GM18867 (cell line): ENCODE results near the gene KRTAP3-3.
"Not testable (repeated sequence)": the region's sequence is repeated elsewhere in the genome, so short reads cannot be mapped to it uniquely, and the experiment has no call there.

Experiments used
- ATAC-seq: cut with Tn5 transposase; IDR thresholded peaks from one replicate; pipeline ENCODE4 v1.9.1; 2021; ENCODE audit warnings: mild to moderate bottlenecking, moderate library complexity; ENCODE audit not compliant: unreplicated experiment

KRTAP3-3 gene

GRCh38 chr17:40993839-40994238 is at the start of gene KRTAP3-3:
Gene KRTAP3-3 (minus strand): TSS chr17:40994164. CDS start chr17:40994097, 67 bp downstream.
- ATAC-seq = no peak

- ATAC-seq = no peak
These were observed 49.0 kb upstream of the KRTAP3-3 start for GRCh38 chr17:41042953-41043352.

GRCh38 chr17:41040783-41041571 is 47.0 kb upstream of the KRTAP3-3 start, which contains the start of gene KRTAP1-1:
Gene KRTAP1-1 (minus strand): TSS chr17:41041450. CDS start chr17:41041397, 53 bp downstream.
- ATAC-seq = not testable (repeated sequence)

GRCh38 chr17:41037853-41038350 is 43.9 kb upstream of the KRTAP3-3 start:
- ATAC-seq = no peak

GRCh38 chr17:41034346-41034935 is 40.5 kb upstream of the KRTAP3-3 start, which contains the start of gene KRTAP1-3:
Gene KRTAP1-3 (minus strand): TSS chr17:41034874. CDS start chr17:41034821, 53 bp downstream.
- ATAC-seq = not testable (repeated sequence)

GRCh38 chr17:41029633-41030245 is 35.8 kb upstream of the KRTAP3-3 start, which contains the start of gene KRTAP1-4:
Gene KRTAP1-4 (minus strand): TSS chr17:41030195. CDS start chr17:41030078, 117 bp downstream.
- no peak for ATAC-seq

- no peak for ATAC-seq
These were observed 32.9 kb upstream of the KRTAP3-3 start, which contains the start of gene KRTAP1-5 for GRCh38 chr17:41026715-41027471. Gene KRTAP1-5 (minus strand): TSS chr17:41027208. CDS start chr17:41027155, 53 bp downstream.

GRCh38 chr17:41024697-41025096 is 30.7 kb upstream of the KRTAP3-3 start:
- ATAC-seq = no peak

- ATAC-seq = no peak
These were observed 26.4 kb upstream of the KRTAP3-3 start for GRCh38 chr17:41020336-41020735.

GRCh38 chr17:41019415-41019814 is 25.5 kb upstream of the KRTAP3-3 start:
- ATAC-seq = no peak

- ATAC-seq = no peak
These were observed 24.6 kb upstream of the KRTAP3-3 start for GRCh38 chr17:41018541-41018940.

- ATAC-seq = no peak
These were observed 22.7 kb upstream of the KRTAP3-3 start for GRCh38 chr17:41016578-41017215.

GRCh38 chr17:41015454-41015853 is 21.5 kb upstream of the KRTAP3-3 start:
- ATAC-seq = no peak

GRCh38 chr17:41013606-41014005 is 19.6 kb upstream of the KRTAP3-3 start:
- no peak for ATAC-seq

- no peak for ATAC-seq
These were observed 19.2 kb upstream of the KRTAP3-3 start for GRCh38 chr17:41013181-41013580.

GRCh38 chr17:41012326-41013120 is 18.6 kb upstream of the KRTAP3-3 start:
- ATAC-seq = no peak

GRCh38 chr17:41010441-41010840 is 16.5 kb upstream of the KRTAP3-3 start:
- no peak for ATAC-seq

GRCh38 chr17:41009936-41010335 is 16.0 kb upstream of the KRTAP3-3 start:
- no peak for ATAC-seq

- no peak for ATAC-seq
These were observed 15.4 kb upstream of the KRTAP3-3 start for GRCh38 chr17:41009301-41009760.
